Gastrocnemius medialis (tissue), 4 donors: ENCODE results near the gene ZSWIM7.

Experiments
- CTCF ChIP-seq, 5 experiments: fragments of 450-650 bp in 3 of 5; fragments of 200-600 bp in 2 of 5; sonication (generic) in 2 of 5; IDR thresholded peaks in 4 of 5; conservative IDR thresholded peaks in 1 of 5; 1 replicate in 4 of 5; 2 replicates in 1 of 5; pipeline ENCODE4 v1.5.1; 2016 to 2019; ENCODE audit warnings: antibody characterized with exemption in 5 of 5, mild to moderate bottlenecking in 3 of 5, moderate library complexity in 3 of 5
- POLR2A ChIP-seq, 2 donors: fragments of 450-650 bp; IDR thresholded peaks; one replicate each; pipeline ENCODE4 v1.6.1; 2017; ENCODE audit warnings: antibody characterized with exemption in 2 of 2, mild to moderate bottlenecking in 2 of 2, moderate library complexity in 2 of 2

GRCh38 chr17:15999141-15999973, at the start of gene ZSWIM7, which contains the start of gene TTC19:
- peak in 1 of 5 experiments; percentile 17 for TF ChIP-seq CTCF (IDR thresholded peaks at IDR 0.05 in 4 of 5, conservative IDR thresholded peaks at IDR 0.05 in 1 of 5)
- TF ChIP-seq POLR2A (IDR thresholded peaks at IDR 0.05): peak; percentile 99
